ENCODE measurements around the gene MAP3K7. TPM values are rescaled to one million over a fixed set of nuclear protein-coding genes. Genes with fewer than 3 reads are reported as not detected.

The MAP3K7 gene
- total RNA-seq, 2 experiments from 2014 or later: 9.0 to 9.3 TPM

DNA sequence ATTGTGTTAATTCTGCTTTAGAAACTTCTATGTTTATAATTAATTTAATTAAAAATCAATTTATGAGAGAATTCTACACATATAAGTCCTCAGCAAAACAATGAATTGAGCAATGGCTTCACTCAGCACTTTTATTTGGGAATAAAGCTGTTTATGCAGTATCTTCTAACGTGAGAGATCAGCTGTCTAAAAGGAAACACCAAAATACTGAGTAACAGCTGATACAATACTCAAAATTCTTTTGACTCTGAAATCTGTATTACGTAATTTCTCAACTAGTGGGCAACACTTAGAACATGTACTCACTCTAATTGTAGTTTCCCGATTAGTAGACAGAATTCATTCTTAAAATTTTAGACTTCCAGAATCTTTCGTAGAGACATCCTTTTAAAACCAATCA, 49.8 kb downstream of the MAP3K7 start:
- Mint-ChIP-seq H3K27ac (no peak overlapping the region), H3K4me1 (ENCODE audit: low read depth) (no peaks in the 10 kb centered on the region), H3K4me3 (no peak overlapping the region), H3K9me3 (no peaks in the 10 kb centered on the region), H3K36me3 (ENCODE audit: low read depth) (peaks cover 66% of the 10 kb centered on the region), H3K27me3 (no peaks in the 10 kb centered on the region)
- H3K4me3 ChIP-seq (ENCODE audit: low read length): no peak overlapping the region
- no peak for ATAC-seq (ENCODE audit: poor library complexity)
- intact Hi-C loops (cut with DNase I, micrococcal nuclease): no loop called here
- no peak for DNase-seq
- peaks cover 28% of the 10 kb centered on the region for H3K36me3 ChIP-seq (ENCODE audit: insufficient read depth, low read length)
- H3K27ac ChIP-seq (ENCODE audit: low read depth in 1 of 2, low read length in 2 of 2): no peak overlapping the region
- ChIA-PET POLR2A (no interaction called here), CTCF (no interaction called here)
- H3K9me3 ChIP-seq (ENCODE audit: control insufficient read depth in 1 of 2, insufficient read depth in 1 of 2, low read length in 2 of 2): no peaks in the 10 kb centered on the region
- no peaks in the 10 kb centered on the region for H3K27me3 ChIP-seq (ENCODE audit: control insufficient read depth in 1 of 2, insufficient read depth in 2 of 2, low read length in 2 of 2)
- no peaks in the 10 kb centered on the region for H3K4me1 ChIP-seq (ENCODE audit: insufficient read depth, low read length)
- TF ChIP-seq CTCF (IDR thresholded peaks at IDR 0.05): no peak

DNA sequence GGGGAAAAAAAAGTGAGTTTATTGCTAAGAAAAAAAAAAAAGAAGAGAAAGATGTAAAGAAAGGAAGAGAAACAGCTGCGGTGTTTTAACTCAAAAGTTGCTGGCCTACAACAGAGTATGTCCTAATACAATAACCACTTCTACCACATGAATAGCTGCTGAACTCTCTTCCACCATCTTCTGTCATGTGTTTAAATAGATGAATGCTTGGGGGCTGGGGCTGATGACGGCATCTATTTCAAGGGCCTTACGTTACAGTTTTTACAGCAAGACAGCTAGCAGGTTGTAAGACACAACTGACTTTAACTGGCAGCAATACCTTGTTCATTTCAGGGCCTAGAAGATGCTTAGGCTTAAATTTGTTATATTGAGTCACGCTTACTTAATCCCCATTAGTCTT, 50.4 kb downstream of the MAP3K7 start:
- H3K27me3 Mint-ChIP-seq: no peaks in the 10 kb centered on the region
- peaks cover 67% of the 10 kb centered on the region for H3K36me3 Mint-ChIP-seq (ENCODE audit: low read depth)
- TF ChIP-seq CTCF (IDR thresholded peaks at IDR 0.05): no peak
- ChIA-PET POLR2A (no interaction called here), CTCF (no interaction called here)
- no peaks in the 10 kb centered on the region for H3K9me3 Mint-ChIP-seq
- intact Hi-C loops (cut with DNase I, micrococcal nuclease): no loop called here
- H3K27ac Mint-ChIP-seq: no peak overlapping the region
- no peak overlapping the region for H3K4me3 ChIP-seq (ENCODE audit: low read length)
- no peaks in the 10 kb centered on the region for H3K4me1 ChIP-seq (ENCODE audit: insufficient read depth, low read length)
- H3K4me3 Mint-ChIP-seq: no peak overlapping the region
- H3K4me1 Mint-ChIP-seq (ENCODE audit: low read depth): no peaks in the 10 kb centered on the region
- no peak overlapping the region for H3K27ac ChIP-seq (ENCODE audit: low read depth in 1 of 2, low read length in 2 of 2)
- peaks cover 32% of the 10 kb centered on the region for H3K36me3 ChIP-seq (ENCODE audit: insufficient read depth, low read length)
- no peaks in the 10 kb centered on the region for H3K27me3 ChIP-seq (ENCODE audit: control insufficient read depth in 1 of 2, insufficient read depth in 2 of 2, low read length in 2 of 2)
- no peaks in the 10 kb centered on the region for H3K9me3 ChIP-seq (ENCODE audit: control insufficient read depth in 1 of 2, insufficient read depth in 1 of 2, low read length in 2 of 2)
- no peak for ATAC-seq (ENCODE audit: poor library complexity)
- DNase-seq: no peak

GRCh38 chr6:90534337-90535025, 52.4 kb downstream of the MAP3K7 start:
- no peaks in the 10 kb centered on the region for H3K9me3 Mint-ChIP-seq
- H3K4me1 Mint-ChIP-seq (ENCODE audit: low read depth): no peaks in the 10 kb centered on the region
- no peak for TF ChIP-seq CTCF (IDR thresholded peaks at IDR 0.05)
- POLR2A ChIA-PET: no interaction called here
- H3K27me3 ChIP-seq (ENCODE audit: control insufficient read depth in 1 of 2, insufficient read depth in 2 of 2, low read length in 2 of 2): no peaks in the 10 kb centered on the region
- intact Hi-C loops (cut with DNase I, micrococcal nuclease): no loop called here
- no peak for ATAC-seq (ENCODE audit: poor library complexity)
- no peak overlapping the region for H3K27ac ChIP-seq (ENCODE audit: low read depth in 1 of 2, low read length in 2 of 2)
- peaks cover 72% of the 10 kb centered on the region for H3K36me3 Mint-ChIP-seq (ENCODE audit: low read depth)
- CTCF ChIA-PET: no interaction called here
- DNase-seq: no peak
- no peak overlapping the region for H3K4me3 ChIP-seq (ENCODE audit: low read length)
- no peaks in the 10 kb centered on the region for H3K9me3 ChIP-seq (ENCODE audit: control insufficient read depth in 1 of 2, insufficient read depth in 1 of 2, low read length in 2 of 2)
- H3K27ac Mint-ChIP-seq: no peak overlapping the region
- no peaks in the 10 kb centered on the region for H3K4me1 ChIP-seq (ENCODE audit: insufficient read depth, low read length)
- no peak overlapping the region for H3K4me3 Mint-ChIP-seq
- no peaks in the 10 kb centered on the region for H3K27me3 Mint-ChIP-seq
- peaks cover 35% of the 10 kb centered on the region for H3K36me3 ChIP-seq (ENCODE audit: insufficient read depth, low read length)

All from CD4-positive, alpha-beta T cell (primary cell).